Measurements from ENCODE around the gene EEFSEC. TPM values are rescaled to one million over a fixed set of nuclear protein-coding genes. Genes with fewer than 3 reads are reported as not detected.

Gene EEFSEC
- total RNA-seq, 1 donor from 2014 or later: 0.92 TPM

- H3K4me1 ChIP-seq: no peaks in the 10 kb centered on the region
- H3K27me3 ChIP-seq: peaks cover 8% of the 10 kb centered on the region
- H2AFZ ChIP-seq (replicated peaks): no peak overlapping the region
- H3K79me2 ChIP-seq (ENCODE audit: low read depth): no peaks in the 10 kb centered on the region
- no peaks in the 10 kb centered on the region for H3F3A ChIP-seq (ENCODE audit: low read depth)
- H3K4me3 Mint-ChIP-seq: no peak overlapping the region
- no peak overlapping the region for H3K9ac ChIP-seq
- no peaks in the 10 kb centered on the region for H3K4me1 Mint-ChIP-seq
- no peaks in the 10 kb centered on the region for H3K36me3 Mint-ChIP-seq
- peaks cover 15% of the 10 kb centered on the region for H3K27me3 Mint-ChIP-seq (ENCODE audit: insufficient read depth, low read depth)
- no peaks in the 10 kb centered on the region for H3K36me3 ChIP-seq
- DNase-seq (ENCODE audit: low spot score): no peak
- H3K9me3 Mint-ChIP-seq: peaks cover 8% of the 10 kb centered on the region
- H3K4me2 ChIP-seq: no peak overlapping the region
- TF ChIP-seq EZH2 (IDR thresholded peaks at IDR 0.05) (no peak), CTCF (IDR thresholded peaks at IDR 0.05) (no peak), EZH2phosphoT487 (IDR thresholded peaks at IDR 0.05) (no peak)
- H4K20me1 ChIP-seq (ENCODE audit: low read depth): no peaks in the 10 kb centered on the region
- no peak overlapping the region for H3K4me3 ChIP-seq
- no peak overlapping the region for H3K27ac Mint-ChIP-seq
- H3K9me3 ChIP-seq (ENCODE audit: low read depth): no peaks in the 10 kb centered on the region
- H3K27ac ChIP-seq: no peak overlapping the region
Observed at GRCh38 chr3:128442070-128442469, 288.8 kb downstream of the EEFSEC start.

GRCh38 chr3:128442949-128443348 is 289.7 kb downstream of the EEFSEC start:
- Histone ChIP-seq H3K4me1 (no peaks in the 10 kb centered on the region), H3F3A (ENCODE audit: low read depth) (no peaks in the 10 kb centered on the region), H2AFZ (replicated peaks) (no peak overlapping the region), H4K20me1 (ENCODE audit: low read depth) (no peaks in the 10 kb centered on the region), H3K27me3 (peaks cover 8% of the 10 kb centered on the region), H3K36me3 (no peaks in the 10 kb centered on the region), H3K9me3 (ENCODE audit: low read depth) (no peaks in the 10 kb centered on the region), H3K4me3 (no peak overlapping the region), H3K27ac (no peak overlapping the region), H3K4me2 (no peak overlapping the region), H3K9ac (no peak overlapping the region), H3K79me2 (ENCODE audit: low read depth) (no peaks in the 10 kb centered on the region)
- Mint-ChIP-seq H3K9me3 (peaks cover 9% of the 10 kb centered on the region), H3K36me3 (peaks cover 2% of the 10 kb centered on the region), H3K27ac (no peak overlapping the region), H3K4me3 (no peak overlapping the region), H3K27me3 (ENCODE audit: insufficient read depth, low read depth) (peaks cover 19% of the 10 kb centered on the region), H3K4me1 (no peaks in the 10 kb centered on the region)
- DNase-seq (ENCODE audit: low spot score): no peak
- no peak for TF ChIP-seq EZH2phosphoT487 (IDR thresholded peaks at IDR 0.05)
- no peak for TF ChIP-seq CTCF (IDR thresholded peaks at IDR 0.05)
- TF ChIP-seq EZH2 (IDR thresholded peaks at IDR 0.05): no peak

- no peaks in the 10 kb centered on the region for H3K4me1 Mint-ChIP-seq
- Histone ChIP-seq H3K9me3 (ENCODE audit: low read depth) (no peaks in the 10 kb centered on the region), H3K4me3 (no peak overlapping the region), H4K20me1 (ENCODE audit: low read depth) (no peaks in the 10 kb centered on the region), H3K27me3 (peaks cover 8% of the 10 kb centered on the region), H2AFZ (replicated peaks) (no peak overlapping the region), H3K4me1 (no peaks in the 10 kb centered on the region), H3F3A (ENCODE audit: low read depth) (no peaks in the 10 kb centered on the region), H3K27ac (no peak overlapping the region), H3K9ac (no peak overlapping the region), H3K79me2 (ENCODE audit: low read depth) (no peaks in the 10 kb centered on the region), H3K4me2 (no peak overlapping the region), H3K36me3 (no peaks in the 10 kb centered on the region)
- H3K9me3 Mint-ChIP-seq: peaks cover 9% of the 10 kb centered on the region
- H3K4me3 Mint-ChIP-seq: no peak overlapping the region
- no peak overlapping the region for H3K27ac Mint-ChIP-seq
- TF ChIP-seq EZH2phosphoT487 (IDR thresholded peaks at IDR 0.05) (no peak), CTCF (IDR thresholded peaks at IDR 0.05) (no peak), EZH2 (IDR thresholded peaks at IDR 0.05) (no peak)
- peaks cover 2% of the 10 kb centered on the region for H3K36me3 Mint-ChIP-seq
- peaks cover 21% of the 10 kb centered on the region for H3K27me3 Mint-ChIP-seq (ENCODE audit: insufficient read depth, low read depth)
- DNase-seq (ENCODE audit: low spot score): no peak
Observed at GRCh38 chr3:128443771-128444170, 290.5 kb downstream of the EEFSEC start.
